Muscle layer of duodenum (tissue), 2 donors: ENCODE data around the gene COL10A1.

ENCODE experiments used
- H3K27ac ChIP-seq: one replicate; pipeline ENCODE4 v1.7.0; 2013; ENCODE audit warnings: mild to moderate bottlenecking, low read length
- H3K27me3 ChIP-seq: one replicate; pipeline ENCODE4 v1.7.0; 2013; ENCODE audit warnings: low read depth, mild to moderate bottlenecking, control low read depth, low read length
- H3K36me3 ChIP-seq, 2 donors: one replicate each; pipeline ENCODE4 v1.7.0; 2013; ENCODE audit warnings: low read length in 2 of 2, control low read depth in 1 of 2, mild to moderate bottlenecking in 1 of 2; ENCODE audit not compliant: insufficient read depth in 2 of 2, control insufficient read depth in 1 of 2
- H3K4me1 ChIP-seq, 2 donors: one replicate each; pipeline ENCODE4 v1.7.0; 2013; ENCODE audit warnings: low read length in 2 of 2, mild to moderate bottlenecking in 2 of 2, control low read depth in 1 of 2, moderate library complexity in 1 of 2; ENCODE audit not compliant: insufficient read depth in 2 of 2, control insufficient read depth in 1 of 2
- H3K4me3 ChIP-seq, 2 donors: one replicate each; pipeline ENCODE4 v1.7.0; 2013; ENCODE audit warnings: low read length in 2 of 2, low read depth in 1 of 2, mild to moderate bottlenecking in 1 of 2
- H3K9me3 ChIP-seq, 2 donors: one replicate each; pipeline ENCODE4 v1.7.0; 2013; ENCODE audit warnings: low read length in 2 of 2, control low read depth in 1 of 2, mild to moderate bottlenecking in 1 of 2; ENCODE audit not compliant: control insufficient read depth in 1 of 2
- donor health status: healthy.

The COL10A1 gene

GRCh38 chr6:116126032-116126431 is at the start of gene COL10A1:
TSS of gene COL10A1 (minus strand) at chr6:116126132. CDS start at chr6:116125492, 640 bp downstream.
- Histone ChIP-seq H3K36me3 (peaks cover 0 to 5% of the 10 kb centered on the region in 2 donors), H3K9me3 (no peaks in the 10 kb centered on the region), H3K4me1 (peaks cover 0 to 14% of the 10 kb centered on the region in 2 donors), H3K27me3 (no peaks in the 10 kb centered on the region), H3K27ac (no peak within 1 kb of the TSS), H3K4me3 (no peak within 1 kb of the TSS)

- Histone ChIP-seq H3K36me3 (peaks cover 0 to 8% of the 10 kb centered on the region in 2 donors), H3K27ac (no peak overlapping the region), H3K27me3 (no peaks in the 10 kb centered on the region), H3K4me1 (no peaks in the 10 kb centered on the region), H3K4me3 (no peak overlapping the region), H3K9me3 (peaks cover 5 to 13% of the 10 kb centered on the region in 2 donors)
Measured at GRCh38 chr6:116175344-116175743, 49.4 kb upstream of the COL10A1 start.

- Histone ChIP-seq H3K9me3 (peaks cover 5 to 13% of the 10 kb centered on the region in 2 donors), H3K4me3 (no peak overlapping the region), H3K36me3 (peaks cover 0 to 8% of the 10 kb centered on the region in 2 donors), H3K27me3 (no peaks in the 10 kb centered on the region), H3K27ac (no peak overlapping the region), H3K4me1 (no peaks in the 10 kb centered on the region)
Measured at GRCh38 chr6:116173928-116174327, 48.0 kb upstream of the COL10A1 start.

GRCh38 chr6:116170358-116171057 is 44.6 kb upstream of the COL10A1 start:
- Histone ChIP-seq H3K4me3 (no peak overlapping the region), H3K9me3 (peaks cover 0 to 5% of the 10 kb centered on the region in 2 donors), H3K4me1 (no peaks in the 10 kb centered on the region), H3K27ac (no peak overlapping the region), H3K27me3 (no peaks in the 10 kb centered on the region), H3K36me3 (peaks cover 0 to 6% of the 10 kb centered on the region in 2 donors)

- Histone ChIP-seq H3K27me3 (no peaks in the 10 kb centered on the region), H3K36me3 (peaks cover 0 to 4% of the 10 kb centered on the region in 2 donors), H3K4me3 (no peak overlapping the region), H3K9me3 (no peaks in the 10 kb centered on the region), H3K27ac (no peak overlapping the region), H3K4me1 (no peaks in the 10 kb centered on the region)
Measured at GRCh38 chr6:116169880-116170279, 43.9 kb upstream of the COL10A1 start.

GRCh38 chr6:116168148-116168547 is 42.2 kb upstream of the COL10A1 start:
- H3K9me3 ChIP-seq, result no peaks in the 10 kb centered on the region
- no peaks in the 10 kb centered on the region for H3K36me3 ChIP-seq
- no peak overlapping the region for H3K27ac ChIP-seq
- no peaks in the 10 kb centered on the region for H3K4me1 ChIP-seq
- no peaks in the 10 kb centered on the region for H3K27me3 ChIP-seq
- H3K4me3 ChIP-seq, result no peak overlapping the region

- H3K9me3 ChIP-seq, result no peaks in the 10 kb centered on the region
- no peaks in the 10 kb centered on the region for H3K4me1 ChIP-seq
- H3K4me3 ChIP-seq, result no peak overlapping the region
- no peaks in the 10 kb centered on the region for H3K36me3 ChIP-seq
- H3K27ac ChIP-seq, result no peak overlapping the region
- no peaks in the 10 kb centered on the region for H3K27me3 ChIP-seq
Measured at GRCh38 chr6:116166369-116166768, 40.4 kb upstream of the COL10A1 start.

- no peaks in the 10 kb centered on the region for H3K9me3 ChIP-seq
- H3K27ac ChIP-seq, result no peak overlapping the region
- no peaks in the 10 kb centered on the region for H3K36me3 ChIP-seq
- H3K27me3 ChIP-seq, result no peaks in the 10 kb centered on the region
- H3K4me3 ChIP-seq, result no peak overlapping the region
- no peaks in the 10 kb centered on the region for H3K4me1 ChIP-seq
Measured at GRCh38 chr6:116165596-116165995, 39.7 kb upstream of the COL10A1 start.

- H3K27ac ChIP-seq, result no peak overlapping the region
- no peaks in the 10 kb centered on the region for H3K36me3 ChIP-seq
- no peaks in the 10 kb centered on the region for H3K4me1 ChIP-seq
- H3K4me3 ChIP-seq, result no peak overlapping the region
- H3K27me3 ChIP-seq, result no peaks in the 10 kb centered on the region
- H3K9me3 ChIP-seq, result no peaks in the 10 kb centered on the region
Measured at GRCh38 chr6:116159782-116160524, 34.0 kb upstream of the COL10A1 start.

- H3K4me3 ChIP-seq, result no peak overlapping the region
- H3K4me1 ChIP-seq, result no peaks in the 10 kb centered on the region
- H3K9me3 ChIP-seq, result no peaks in the 10 kb centered on the region
- H3K27me3 ChIP-seq, result no peaks in the 10 kb centered on the region
- H3K36me3 ChIP-seq, result no peaks in the 10 kb centered on the region
- H3K27ac ChIP-seq, result no peak overlapping the region
Measured at GRCh38 chr6:116158641-116159040, 32.7 kb upstream of the COL10A1 start.

GRCh38 chr6:116157391-116157790 is 31.5 kb upstream of the COL10A1 start:
- no peaks in the 10 kb centered on the region for H3K36me3 ChIP-seq
- H3K4me1 ChIP-seq, result no peaks in the 10 kb centered on the region
- H3K4me3 ChIP-seq, result no peak overlapping the region
- H3K27me3 ChIP-seq, result no peaks in the 10 kb centered on the region
- no peaks in the 10 kb centered on the region for H3K9me3 ChIP-seq
- H3K27ac ChIP-seq, result no peak overlapping the region
